HCT116 (cell line): ENCODE results near the gene RAPGEF2.

ENCODE experiments used
- CTCF ChIP-seq, 3 experiments: fragments of 200-600 bp in 1 of 3; sonication (generic) in 1 of 3; IDR thresholded peaks in 2 of 3; conservative IDR thresholded peaks in 1 of 3; 2 replicates each; pipeline ENCODE4 v1.5.1; 2012 to 2017; ENCODE audit warnings: low read depth in 2 of 3, low read length in 2 of 3, antibody characterized with exemption in 1 of 3, borderline replicate concordance in 1 of 3, control low read depth in 1 of 3, mild to moderate bottlenecking in 1 of 3, mixed read lengths in 1 of 3, mixed run types in 1 of 3, moderate library complexity in 1 of 3; ENCODE audit not compliant: insufficient read depth in 1 of 3
- ELF1 ChIP-seq: IDR thresholded peaks from 2 replicates; pipeline ENCODE4 v1.6.1; 2012; ENCODE audit warnings: low read depth, borderline replicate concordance
- EZH2 ChIP-seq: fragments of 200-600 bp; sonication (generic); IDR thresholded peaks from 2 replicates; pipeline ENCODE4 v1.6.1; 2017; ENCODE audit warnings: antibody characterized with exemption, mixed run types
- JUND ChIP-seq: IDR thresholded peaks from 2 replicates; pipeline ENCODE4 v1.6.1; 2012
- TCF7L2 ChIP-seq: IDR thresholded peaks from 2 replicates; pipeline ENCODE4 v1.7.0; 2011; ENCODE audit warnings: borderline replicate concordance, inconsistent platforms; ENCODE audit not compliant: insufficient read depth, insufficient read length; ENCODE audit errors: extremely low read depth
- TF ChIP-seq, protein P1 (sequence below): IDR thresholded peaks from 2 replicates; pipeline ENCODE4 v1.6.1; 2012
- TF ChIP-seq, protein P2 (sequence below): IDR thresholded peaks from 2 replicates; pipeline ENCODE4 v1.6.1; 2011; ENCODE audit warnings: mild to moderate bottlenecking, low read length, moderate library complexity; ENCODE audit not compliant: insufficient replicate concordance; ENCODE audit errors: extremely low read depth

- TF ChIP-seq EZH2 (no peak), ELF1 (no peak), TCF7L2 (no peak), CTCF (IDR thresholded peaks at IDR 0.05 in 2 of 3, conservative IDR thresholded peaks at IDR 0.05 in 1 of 3; ENCODE audit: borderline replicate concordance in 1 of 3, insufficient read depth in 1 of 3, low read depth in 2 of 3, low read length in 2 of 3) (no peak), JUND (no peak)
- TF ChIP-seq, protein P1, sequence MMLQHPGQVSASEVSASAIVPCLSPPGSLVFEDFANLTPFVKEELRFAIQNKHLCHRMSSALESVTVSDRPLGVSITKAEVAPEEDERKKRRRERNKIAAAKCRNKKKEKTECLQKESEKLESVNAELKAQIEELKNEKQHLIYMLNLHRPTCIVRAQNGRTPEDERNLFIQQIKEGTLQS, result no peak
- TF ChIP-seq, protein P2, sequence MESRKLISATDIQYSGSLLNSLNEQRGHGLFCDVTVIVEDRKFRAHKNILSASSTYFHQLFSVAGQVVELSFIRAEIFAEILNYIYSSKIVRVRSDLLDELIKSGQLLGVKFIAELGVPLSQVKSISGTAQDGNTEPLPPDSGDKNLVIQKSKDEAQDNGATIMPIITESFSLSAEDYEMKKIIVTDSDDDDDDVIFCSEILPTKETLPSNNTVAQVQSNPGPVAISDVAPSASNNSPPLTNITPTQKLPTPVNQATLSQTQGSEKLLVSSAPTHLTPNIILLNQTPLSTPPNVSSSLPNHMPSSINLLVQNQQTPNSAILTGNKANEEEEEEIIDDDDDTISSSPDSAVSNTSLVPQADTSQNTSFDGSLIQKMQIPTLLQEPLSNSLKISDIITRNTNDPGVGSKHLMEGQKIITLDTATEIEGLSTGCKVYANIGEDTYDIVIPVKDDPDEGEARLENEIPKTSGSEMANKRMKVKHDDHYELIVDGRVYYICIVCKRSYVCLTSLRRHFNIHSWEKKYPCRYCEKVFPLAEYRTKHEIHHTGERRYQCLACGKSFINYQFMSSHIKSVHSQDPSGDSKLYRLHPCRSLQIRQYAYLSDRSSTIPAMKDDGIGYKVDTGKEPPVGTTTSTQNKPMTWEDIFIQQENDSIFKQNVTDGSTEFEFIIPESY, result no peak
Measured at GRCh38 chr4:159206427-159206871, 103.6 kb downstream of the RAPGEF2 start.
